ENCODE data around the gene MPG.

The MPG gene

GRCh38 chr16:47234-47633 lies 30.8 kb upstream of the MPG start:
- Histone ChIP-seq H3K36me3 (peaks cover 5 to 38% (median 11%) of the 10 kb centered on the region in 3 donors), H3K27ac (no peak overlapping the region), H3K4me1 (peaks cover 0 to 12% (median 3%) of the 10 kb centered on the region in 4 donors), H3K9me3 (no peaks in the 10 kb centered on the region), H3K27me3 (no peaks in the 10 kb centered on the region), H3K4me3 (no peak overlapping the region)
- no peak for DNase-seq
- TF ChIP-seq CTCF (IDR thresholded peaks at IDR 0.05), result no peak
- intact Hi-C loops (cut with DNase I; ENCODE audit: low total_unique reads), result no loop called here

- Histone ChIP-seq H3K4me3 (no peak overlapping the region), H3K27me3 (no peaks in the 10 kb centered on the region), H3K27ac (no peak overlapping the region), H3K9me3 (no peaks in the 10 kb centered on the region), H3K36me3 (peaks cover 11 to 34% (median 14%) of the 10 kb centered on the region in 3 donors), H3K4me1 (peaks cover 0 to 19% (median 10%) of the 10 kb centered on the region in 4 donors)
- intact Hi-C loops (cut with DNase I; ENCODE audit: low total_unique reads), result no loop called here
- DNase-seq, result no peak
- TF ChIP-seq CTCF (IDR thresholded peaks at IDR 0.05), result no peak
These were observed 27.0 kb upstream of the MPG start for GRCh38 chr16:50769-51591.

- intact Hi-C loops (cut with DNase I; ENCODE audit: low total_unique reads), result no loop called here
- peak within 1 kb of the TSS; percentile 67 to 72 for H3K4me3 ChIP-seq
- H3K9me3 ChIP-seq, result no peaks in the 10 kb centered on the region
- H3K4me1 ChIP-seq, result peaks cover 0 to 19% (median 10%) of the 10 kb centered on the region in 4 donors
- H3K27ac ChIP-seq, result peak within 1 kb of the TSS; percentile 73 to 77
- peaks cover 30 to 38% (median 34%) of the 10 kb centered on the region in 3 donors for H3K36me3 ChIP-seq
- H3K27me3 ChIP-seq, result no peaks in the 10 kb centered on the region
- peak; percentile 100 for DNase-seq
- TF ChIP-seq CTCF (IDR thresholded peaks at IDR 0.05), result no peak
These were observed 24.4 kb upstream of the MPG start, which contains the start of the genes POLR3K and SNRNP25 for GRCh38 chr16:53346-54236. Gene POLR3K, minus strand, starts transcription at chr16:53608. Its CDS starts 22 bp downstream, at chr16:53586. Gene SNRNP25, plus strand, starts transcription at chr16:53828. Its CDS starts 189 bp downstream, at chr16:54017.

GRCh38 chr16:54237-54581 lies 23.8 kb upstream of the MPG start:
- Histone ChIP-seq H3K27me3 (no peaks in the 10 kb centered on the region), H3K27ac (peak overlapping the region; percentile 73 to 77), H3K4me1 (peaks cover 0 to 19% (median 10%) of the 10 kb centered on the region in 4 donors), H3K4me3 (peak overlapping the region; percentile 67 to 72), H3K9me3 (no peaks in the 10 kb centered on the region), H3K36me3 (peaks cover 36 to 43% (median 40%) of the 10 kb centered on the region in 3 donors)
- DNase-seq, result no peak
- TF ChIP-seq CTCF (IDR thresholded peaks at IDR 0.05), result no peak
- intact Hi-C loops (cut with DNase I; ENCODE audit: low total_unique reads), result no loop called here

- no peak overlapping the region for H3K27ac ChIP-seq
- no peak for TF ChIP-seq CTCF (IDR thresholded peaks at IDR 0.05)
- peak in 1 of 2 donors; percentile 64 for DNase-seq
- peaks cover 50 to 57% (median 54%) of the 10 kb centered on the region in 3 donors for H3K36me3 ChIP-seq
- H3K4me3 ChIP-seq, result no peak overlapping the region
- no peaks in the 10 kb centered on the region for H3K27me3 ChIP-seq
- intact Hi-C loops (cut with DNase I; ENCODE audit: low total_unique reads), result no loop called here
- H3K4me1 ChIP-seq, result peaks cover 0 to 19% (median 10%) of the 10 kb centered on the region in 4 donors
- no peaks in the 10 kb centered on the region for H3K9me3 ChIP-seq
These were observed 22.4 kb upstream of the MPG start for GRCh38 chr16:55571-56136.

Measured in tibial artery (tissue), 4 donors.